Left ventricle myocardium superior (tissue), 1 donor: ENCODE data around the gene SNAPC2. TPM values are rescaled to one million over a fixed set of nuclear protein-coding genes. Genes with fewer than 3 reads are reported as not detected.

ENCODE experiments used
- ATAC-seq: fragments of 200-7000 bp; cut with Tn5 transposase; one replicate; pipeline ENCODE4 v1.9.1; 2020; ENCODE audit warnings: mild to moderate bottlenecking, moderate library complexity
- DNase-seq: peaks from one replicate; pipeline ENCODE4 v3.0.0-alpha.2; 2020
- intact Hi-C: fragments of 100-400 bp; cut with micrococcal nuclease; formaldehyde crosslinking; loops from one replicate; pipeline ENCODE4 v1.11.0; 2022
- total RNA-seq: library from RNA; stranded (reverse); fragmentation: NEBNext Ultra II Directional; extraction: Animal tissue kit (Norgen Biotek cat#: 25700); gene quantifications from one replicate; pipeline ENCODE4 v1.2.1, GENCODE V29; 2021
- donor health status: DM: no; HTN: yes; CAD: no; lungs with severe emphysema.

The SNAPC2 gene
- total RNA-seq, 1 donor from 2014 or later, result 9.7 TPM

DNA sequence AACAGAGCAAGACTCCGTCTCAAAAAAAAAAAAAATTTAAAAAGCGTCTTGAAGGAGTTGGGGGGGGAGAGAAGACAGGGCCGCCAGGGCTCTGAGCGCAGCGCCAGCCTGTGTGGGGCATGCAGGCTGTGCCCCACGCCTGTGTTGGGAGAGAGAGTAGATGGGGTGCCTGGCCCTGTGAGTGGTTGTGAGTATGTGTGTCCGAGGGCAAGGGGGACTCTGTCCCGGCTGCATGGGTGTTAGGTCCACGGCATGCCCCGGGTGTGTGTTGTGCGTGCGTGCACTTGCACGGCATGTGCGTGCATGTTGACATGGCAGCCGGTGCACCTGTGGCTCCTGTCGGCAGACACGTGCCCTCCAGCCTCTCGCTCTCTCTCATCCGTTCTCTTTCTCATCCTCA, 13.0 kb upstream of the SNAPC2 start:
- no peak for DNase-seq
- ATAC-seq, result no peak
- intact Hi-C loops, result no loop called here

DNA sequence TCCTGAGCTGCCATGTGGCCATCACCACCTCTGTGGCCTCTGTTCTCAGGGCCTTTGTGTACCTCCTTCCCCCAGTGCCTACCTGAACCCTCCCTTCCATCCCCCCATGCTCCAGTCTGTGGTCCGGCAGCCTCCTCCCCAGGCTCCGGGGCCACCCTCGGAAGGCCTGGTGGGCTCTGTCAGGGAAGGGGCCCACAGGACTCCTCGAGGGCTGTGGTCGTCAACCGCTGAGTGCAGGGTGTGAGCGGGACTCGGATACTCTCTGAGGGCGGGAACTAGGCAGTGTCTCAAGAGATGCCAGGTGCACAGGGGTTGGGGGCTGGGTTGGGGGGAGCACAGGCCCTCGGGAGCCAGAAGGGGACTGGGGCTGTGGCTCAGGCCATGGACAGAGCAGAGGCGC, 12.6 kb upstream of the SNAPC2 start:
- no peak for DNase-seq
- intact Hi-C loops, result no loop called here
- ATAC-seq, result no peak

DNA sequence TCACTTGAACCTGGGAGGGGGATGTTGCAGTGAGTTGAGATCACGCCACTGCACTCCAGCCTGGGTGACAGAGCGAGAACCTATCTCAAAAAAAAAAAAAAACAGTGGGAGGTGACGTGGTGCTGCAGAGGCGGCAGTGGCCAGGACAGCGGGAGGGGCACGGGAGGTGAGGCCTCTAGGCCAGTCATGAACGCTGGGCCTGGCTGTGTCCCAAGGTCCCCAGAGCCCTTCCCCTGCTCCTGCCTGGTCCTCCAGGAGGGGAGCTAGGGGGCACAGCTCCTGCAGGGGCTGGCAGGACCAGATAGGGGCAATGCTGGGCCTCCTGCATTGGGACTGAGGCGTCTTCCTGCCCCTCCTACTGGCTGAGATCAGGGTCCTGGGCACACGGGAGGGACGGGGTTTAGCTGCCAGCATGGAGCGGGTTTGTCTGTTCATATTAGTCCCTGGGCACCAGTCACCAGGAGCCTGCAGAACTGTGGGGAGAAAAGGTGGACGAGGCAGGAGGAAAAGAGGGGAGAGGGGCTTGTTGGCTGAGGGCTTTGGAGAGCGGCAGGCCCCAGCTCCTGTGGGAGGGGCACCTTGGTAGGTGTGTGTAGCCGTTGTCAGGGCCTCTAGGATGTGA, 11.9 kb upstream of the SNAPC2 start:
- intact Hi-C loops, result no loop called here
- no peak for DNase-seq
- ATAC-seq, result no peak

DNA sequence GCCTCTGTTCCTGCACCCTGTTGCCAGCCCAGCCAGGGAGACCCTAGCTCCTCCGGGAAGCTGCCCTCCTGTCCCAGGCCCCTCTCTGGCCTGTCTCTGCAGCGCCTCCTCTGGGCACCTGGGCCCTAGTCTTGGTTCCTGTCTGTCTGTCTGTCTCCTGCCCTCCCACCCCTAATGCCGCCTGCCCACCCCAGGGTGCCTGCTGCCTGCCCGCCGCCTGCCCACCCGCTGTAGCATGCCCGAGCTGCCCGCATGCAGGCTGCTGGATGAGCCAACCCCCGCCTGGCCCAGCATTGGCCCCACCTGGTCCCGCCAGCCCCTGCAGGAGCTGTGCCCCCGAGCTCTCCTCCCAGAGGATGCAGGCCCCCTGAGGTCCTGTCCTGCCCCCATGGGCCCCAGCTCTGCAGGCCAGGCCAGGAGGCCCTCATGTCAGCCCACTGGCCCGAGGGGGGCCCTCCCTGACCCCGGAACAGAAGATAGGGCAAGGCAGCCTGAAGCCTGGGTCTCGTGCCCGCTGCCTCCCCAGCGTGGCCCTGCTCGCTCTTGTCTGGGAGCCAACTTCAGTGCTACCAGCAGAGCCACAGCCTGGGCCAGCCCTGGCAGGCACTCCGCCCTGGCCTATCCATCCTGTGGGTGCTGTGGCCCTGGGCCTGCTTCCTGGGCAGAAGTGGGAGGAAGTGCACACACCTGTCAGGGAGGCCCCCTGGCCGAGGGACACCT, 11.2 kb upstream of the SNAPC2 start:
- DNase-seq (peak; percentile 36), ATAC-seq (no peak)
- intact Hi-C loops, result no loop called here

DNA sequence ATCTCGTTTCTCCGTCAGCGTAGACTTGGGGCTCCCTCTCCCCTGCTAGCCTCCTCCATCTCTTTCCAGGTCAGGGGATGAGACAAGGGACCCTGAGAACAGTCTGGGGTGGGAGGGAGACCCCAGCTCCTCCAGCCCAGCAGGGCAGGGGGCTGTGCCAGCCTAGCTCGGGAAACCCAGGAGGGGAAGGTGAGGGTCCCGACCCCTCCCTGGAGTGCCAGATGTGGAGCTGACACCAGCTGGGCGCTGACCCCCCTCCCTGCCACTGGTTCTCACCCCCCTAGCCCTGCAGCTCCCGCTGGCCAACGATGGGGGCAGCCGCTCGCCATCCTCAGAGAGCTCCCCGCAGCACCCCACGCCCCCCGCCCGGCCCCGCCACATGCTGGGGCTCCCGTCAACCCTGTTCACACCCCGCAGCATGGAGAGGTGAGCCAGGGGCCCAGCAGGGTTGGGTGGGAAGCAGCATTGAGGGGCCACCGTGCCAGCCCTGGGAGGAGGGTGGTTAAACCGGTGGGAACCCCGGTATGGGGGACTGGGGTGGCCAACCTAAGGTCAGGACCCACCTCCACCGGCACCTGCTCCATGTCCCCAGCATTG, 10.6 kb upstream of the SNAPC2 start:
- intact Hi-C loops, result no loop called here
- DNase-seq (peak; percentile 23), ATAC-seq (no peak)

DNA sequence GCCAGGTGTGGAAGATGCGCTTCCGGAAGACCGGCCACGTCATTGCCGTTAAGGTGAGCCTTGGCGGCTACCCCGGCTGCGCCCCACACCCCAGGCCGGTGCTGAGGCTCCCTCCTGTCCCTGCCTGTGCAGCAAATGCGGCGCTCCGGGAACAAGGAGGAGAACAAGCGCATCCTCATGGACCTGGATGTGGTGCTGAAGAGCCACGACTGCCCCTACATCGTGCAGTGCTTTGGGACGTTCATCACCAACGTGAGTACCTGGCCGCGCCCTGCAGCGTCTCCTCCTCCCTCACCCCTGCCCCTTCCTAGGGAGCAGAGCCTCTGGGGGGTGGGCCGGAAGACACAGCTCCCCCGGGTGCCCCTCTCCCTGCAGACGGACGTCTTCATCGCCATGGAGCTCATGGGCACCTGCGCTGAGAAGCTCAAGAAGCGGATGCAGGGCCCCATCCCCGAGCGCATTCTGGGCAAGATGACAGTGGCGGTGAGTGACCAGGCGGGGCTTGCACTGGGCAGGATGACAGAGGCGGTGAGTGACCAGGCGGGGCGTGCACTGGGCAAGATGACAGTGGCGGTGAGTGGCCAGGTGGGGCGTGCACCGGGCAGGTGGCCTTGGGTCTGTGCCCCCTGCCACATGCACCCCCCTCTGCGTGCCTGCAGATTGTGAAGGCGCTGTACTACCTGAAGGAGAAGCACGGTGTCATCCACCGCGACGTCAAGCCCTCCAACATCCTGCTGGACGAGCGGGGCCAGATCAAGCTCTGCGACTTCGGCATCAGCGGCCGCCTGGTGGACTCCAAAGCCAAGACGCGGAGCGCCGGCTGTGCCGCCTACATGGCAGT, 9.6 kb upstream of the SNAPC2 start:
- ATAC-seq (no peak), DNase-seq (no peak)
- intact Hi-C loops, result no loop called here

DNA sequence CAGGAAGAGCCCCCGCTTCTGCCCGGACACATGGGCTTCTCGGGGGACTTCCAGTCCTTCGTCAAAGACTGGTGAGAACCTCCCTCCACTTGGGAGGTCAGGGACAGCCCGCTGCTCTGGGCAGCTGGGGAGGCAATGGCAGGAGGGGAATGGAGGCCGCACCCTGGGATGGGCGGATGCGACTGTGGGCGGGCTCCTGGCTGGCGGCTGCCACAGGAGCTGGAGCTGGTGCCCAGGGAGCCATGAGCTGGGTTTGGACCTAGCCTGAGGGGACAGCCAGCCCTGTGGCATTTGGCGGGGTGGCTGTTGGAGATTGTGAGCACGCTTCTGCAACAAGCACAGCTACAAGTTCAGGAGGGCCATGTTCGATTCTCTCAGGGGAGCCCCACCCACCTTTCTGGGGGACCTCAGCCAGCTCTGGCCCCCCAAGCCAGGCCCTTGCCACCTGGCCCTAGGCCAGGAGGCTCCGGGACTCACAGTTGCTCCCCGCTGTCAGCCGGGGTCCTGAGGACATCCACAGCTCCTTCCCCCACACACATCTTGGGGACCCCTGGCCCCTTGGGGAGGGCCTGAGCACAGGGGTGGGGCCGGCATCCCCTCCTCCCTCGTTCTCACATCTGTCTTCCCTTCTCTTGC, 8.5 kb upstream of the SNAPC2 start:
- ATAC-seq (no peak), DNase-seq (no peak)
- intact Hi-C loops, result no loop called here

DNA sequence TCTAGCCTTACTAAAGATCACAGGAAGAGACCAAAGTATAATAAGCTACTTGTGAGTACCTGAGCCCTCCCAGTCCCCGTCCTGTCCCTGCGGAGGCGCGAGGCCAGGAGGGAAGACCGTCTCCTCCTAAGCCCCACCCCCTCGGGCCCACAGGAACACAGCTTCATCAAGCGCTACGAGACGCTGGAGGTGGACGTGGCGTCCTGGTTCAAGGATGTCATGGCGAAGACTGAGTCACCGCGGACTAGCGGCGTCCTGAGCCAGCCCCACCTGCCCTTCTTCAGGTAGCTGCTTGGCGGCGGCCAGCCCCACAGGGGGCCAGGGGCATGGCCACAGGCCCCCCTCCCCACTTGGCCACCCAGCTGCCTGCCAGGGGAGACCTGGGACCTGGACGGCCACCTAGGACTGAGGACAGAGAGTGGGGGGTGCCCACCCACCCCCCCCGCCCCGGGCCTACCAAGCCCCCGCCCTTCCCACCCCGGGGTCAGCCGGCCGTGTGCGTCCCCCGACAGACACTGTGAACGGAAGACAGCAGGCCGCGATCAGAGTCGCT, 7.9 kb upstream of the SNAPC2 start:
- intact Hi-C loops, result no loop called here
- no peak for DNase-seq

DNA sequence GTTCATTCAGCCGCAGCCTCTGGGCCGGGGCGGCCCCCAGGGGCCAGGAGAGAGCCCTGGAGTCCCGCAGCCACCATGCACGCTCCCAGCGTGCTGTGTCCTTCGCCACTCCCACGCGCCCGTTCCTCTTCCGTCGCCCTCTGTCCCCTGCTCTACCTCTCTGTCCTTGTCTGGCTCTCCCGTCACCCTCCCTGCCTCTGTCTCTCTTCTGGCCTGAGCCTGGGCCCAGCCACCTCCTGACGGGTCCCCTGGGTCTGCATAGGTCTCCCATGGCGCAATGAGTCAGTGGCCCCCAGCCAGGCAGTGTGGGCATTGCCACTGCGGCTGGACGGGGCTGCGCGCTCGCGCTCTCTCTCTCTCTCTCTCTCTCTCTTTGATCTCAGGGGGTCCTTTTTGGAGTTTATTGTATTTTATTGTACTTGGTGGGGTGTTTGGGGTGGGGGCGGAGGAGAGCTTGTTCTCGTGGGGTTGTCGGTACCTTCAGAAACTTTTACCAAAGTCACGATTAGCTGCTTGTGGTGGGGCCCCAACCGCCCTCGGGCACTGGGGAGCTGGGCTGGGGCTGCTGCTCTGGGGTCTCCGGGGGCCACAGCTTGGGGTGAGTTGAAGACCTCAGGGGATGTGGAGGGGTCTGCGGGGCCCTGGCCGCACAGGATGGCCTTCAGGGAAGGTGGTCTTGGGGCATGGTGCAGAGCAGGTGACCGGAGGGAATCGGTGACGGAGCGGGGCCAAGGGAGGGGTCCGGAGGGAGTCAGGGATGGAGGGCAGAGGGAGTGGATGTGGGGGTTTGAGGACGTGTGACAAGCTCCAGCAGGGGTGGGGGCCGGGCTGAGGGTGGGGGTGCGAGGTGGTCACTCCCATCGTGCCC, 7.2 kb upstream of the SNAPC2 start:
- intact Hi-C loops, result no loop called here
- no peak for DNase-seq
- no peak for ATAC-seq

More for the DNA sequence above, 7.9 kb upstream of the SNAPC2 start:
- ATAC-seq, result no peak

DNA sequence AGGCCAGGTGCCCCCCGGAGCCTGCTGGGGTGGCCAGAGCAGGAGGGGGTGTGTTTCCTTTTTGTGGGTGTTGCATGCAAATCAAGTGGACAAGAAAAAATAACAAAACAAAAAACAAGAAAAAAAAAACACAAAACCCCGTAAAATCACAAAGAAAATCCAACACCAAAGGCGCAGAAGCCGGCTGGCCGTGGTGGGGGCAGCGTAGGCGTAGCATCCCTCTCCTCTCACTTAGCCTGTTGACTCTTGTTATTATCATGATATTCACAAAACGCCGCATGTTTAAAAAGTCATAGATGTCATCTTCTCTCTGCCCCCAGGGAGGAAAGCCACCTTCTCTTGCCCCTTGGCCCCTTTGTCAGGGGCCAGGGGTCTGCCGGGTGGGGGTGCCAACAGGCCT, 6.5 kb upstream of the SNAPC2 start:
- intact Hi-C loops, result no loop called here
- no peak for ATAC-seq
- DNase-seq, result no peak

DNA sequence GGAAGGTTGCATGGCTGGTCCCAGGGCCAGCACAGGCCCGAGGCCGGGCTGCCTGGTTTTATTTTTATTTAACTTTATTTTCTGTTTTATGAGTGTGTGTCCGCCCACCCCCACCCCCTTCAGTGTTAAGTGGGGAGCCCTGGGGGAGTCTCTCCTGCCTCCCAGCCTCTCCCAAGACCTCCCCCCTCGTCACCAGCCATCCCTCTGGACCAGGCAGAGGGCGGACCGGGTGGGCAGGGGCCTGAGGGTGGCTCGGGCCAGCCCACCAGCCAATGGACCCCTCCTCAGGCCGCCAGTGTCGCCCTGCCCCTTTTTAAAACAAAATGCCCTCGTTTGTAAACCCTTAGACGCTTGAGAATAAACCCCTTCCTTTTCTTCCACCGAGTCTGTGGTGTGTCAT, 6.0 kb upstream of the SNAPC2 start:
- no peak for DNase-seq
- intact Hi-C loops, result no loop called here
- no peak for ATAC-seq

DNA sequence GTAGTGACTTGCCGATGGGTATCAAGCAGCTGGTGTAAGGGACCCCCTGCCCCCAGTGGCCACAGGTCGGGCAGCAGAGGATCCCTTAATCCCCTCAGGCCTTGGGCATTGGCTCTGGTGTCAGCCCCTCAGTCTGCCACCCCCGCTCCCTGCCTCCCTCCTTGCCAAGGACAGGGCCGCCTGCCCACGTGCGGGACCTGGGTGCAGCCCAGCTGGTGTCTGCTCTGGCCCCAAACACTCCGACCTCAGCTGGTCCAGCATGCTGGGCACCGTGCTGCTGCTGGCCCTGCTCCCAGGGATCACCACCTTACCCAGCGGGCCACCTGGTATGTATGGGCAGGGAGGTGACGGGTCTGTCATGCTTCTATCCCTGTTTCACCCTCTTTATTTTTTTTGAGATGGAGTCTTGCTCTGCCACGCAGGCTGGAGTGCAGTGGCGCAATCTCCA, 5.5 kb upstream of the SNAPC2 start, which contains the start of gene TGFBR3L:
Gene TGFBR3L, plus strand, starts transcription at position 233 of the 448 bp plus-strand sequence.
- no peak for DNase-seq
- no peak for ATAC-seq
- intact Hi-C loops, result no loop called here

DNA sequence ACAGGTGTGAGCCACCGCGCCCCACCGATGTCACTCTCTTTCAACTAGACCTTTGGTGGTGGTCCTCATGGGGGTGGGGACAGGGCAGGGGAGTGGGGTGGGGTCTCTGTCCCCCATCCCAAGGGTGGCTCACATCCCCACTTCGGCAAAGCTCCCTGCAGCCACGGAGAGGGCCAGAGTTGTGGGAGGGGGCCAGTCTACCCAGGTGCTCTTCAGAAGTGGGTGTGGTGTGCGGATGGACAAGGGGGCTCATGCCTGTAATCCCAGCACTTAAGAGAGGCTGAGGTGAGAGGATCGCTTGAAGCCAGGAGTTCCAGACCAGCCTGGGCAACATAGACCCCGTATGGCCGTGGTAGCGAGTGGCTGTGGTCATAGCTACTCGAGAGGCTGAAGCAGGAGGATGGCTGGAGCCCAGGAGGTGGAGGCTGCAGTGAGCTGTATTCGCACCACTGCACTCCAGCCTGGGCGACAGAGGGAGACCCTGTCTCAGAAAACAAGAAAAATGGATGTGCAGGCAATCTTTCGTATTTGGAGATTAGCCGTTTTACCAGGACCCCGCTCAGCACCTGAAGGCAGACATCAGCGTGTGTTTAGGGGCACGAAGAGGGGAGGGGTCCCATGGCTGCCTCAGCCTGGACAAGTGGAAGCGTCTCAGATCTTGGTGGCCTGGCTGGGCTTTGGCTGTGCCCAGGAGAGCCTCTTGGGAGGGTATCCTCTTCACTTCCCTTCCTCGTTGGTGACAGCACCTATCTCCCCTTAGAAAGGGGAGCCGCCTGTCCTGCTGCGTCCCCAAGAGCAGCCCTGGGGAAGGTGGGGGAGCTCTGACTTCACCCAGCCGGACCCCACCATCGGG, 4.7 kb upstream of the SNAPC2 start:
- intact Hi-C loops, result no loop called here
- DNase-seq, result no peak
- ATAC-seq, result no peak

DNA sequence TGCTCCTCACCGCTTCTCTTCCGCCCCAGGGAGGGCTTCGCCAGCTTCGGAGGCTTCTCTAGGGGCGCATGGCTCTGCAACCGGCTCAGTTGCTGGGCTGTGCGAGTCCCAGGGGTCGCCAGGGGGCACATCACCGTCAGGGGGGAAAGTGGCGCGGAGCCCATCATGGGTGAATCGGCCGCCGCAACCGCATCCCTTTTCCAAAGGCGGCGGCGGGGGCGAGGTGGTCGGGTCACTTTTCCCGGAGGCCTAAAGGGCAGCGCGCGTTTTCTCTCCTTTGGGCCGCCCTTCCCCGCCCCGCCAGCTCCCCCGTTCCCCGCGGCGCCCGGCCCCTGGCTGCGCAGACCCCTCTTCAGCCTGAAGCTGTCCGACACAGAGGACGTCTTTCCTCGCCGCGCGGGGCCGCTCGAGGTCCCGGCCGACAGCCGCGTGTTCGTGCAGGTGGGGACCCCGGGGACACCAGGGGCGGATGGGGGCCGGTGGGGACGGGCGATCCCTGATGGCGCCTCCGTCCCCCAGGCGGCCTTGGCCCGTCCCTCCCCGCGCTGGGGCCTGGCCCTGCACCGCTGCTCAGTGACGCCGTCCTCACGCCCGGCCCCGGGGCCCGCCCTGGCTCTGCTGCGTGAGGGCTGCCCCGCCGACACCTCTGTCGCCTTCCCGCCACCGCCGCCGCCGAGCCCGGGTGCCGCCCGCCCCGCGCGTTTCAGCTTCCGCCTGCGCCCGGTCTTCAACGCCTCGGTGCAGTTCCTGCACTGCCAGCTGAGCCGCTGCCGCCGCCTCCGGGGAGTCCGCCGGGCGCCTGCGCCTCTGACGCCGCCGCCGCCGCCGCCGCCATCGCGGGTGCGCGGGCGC, 3.8 kb upstream of the SNAPC2 start:
- intact Hi-C loops, result no loop called here
- no peak for ATAC-seq

DNA sequence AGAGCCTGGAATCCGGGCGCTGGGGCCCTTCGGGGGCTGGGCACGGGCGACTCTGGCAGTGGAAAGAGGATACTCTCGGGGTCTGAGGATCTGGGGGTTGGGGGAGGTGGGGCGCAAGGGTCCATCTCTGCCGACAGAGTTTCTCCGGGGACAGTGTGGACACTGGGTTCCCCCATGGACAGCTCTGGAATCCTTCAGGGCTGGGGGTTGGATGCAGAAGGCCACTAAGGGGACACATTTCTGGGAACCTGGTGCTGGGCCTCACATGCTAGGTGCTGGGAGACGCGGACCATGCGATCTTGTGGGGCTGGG, 3.2 kb upstream of the SNAPC2 start:
- no peak for ATAC-seq
- intact Hi-C loops, result no loop called here
- DNase-seq, result no peak

More for the DNA sequence above, 3.8 kb upstream of the SNAPC2 start:
- peak; percentile 54 for DNase-seq

DNA sequence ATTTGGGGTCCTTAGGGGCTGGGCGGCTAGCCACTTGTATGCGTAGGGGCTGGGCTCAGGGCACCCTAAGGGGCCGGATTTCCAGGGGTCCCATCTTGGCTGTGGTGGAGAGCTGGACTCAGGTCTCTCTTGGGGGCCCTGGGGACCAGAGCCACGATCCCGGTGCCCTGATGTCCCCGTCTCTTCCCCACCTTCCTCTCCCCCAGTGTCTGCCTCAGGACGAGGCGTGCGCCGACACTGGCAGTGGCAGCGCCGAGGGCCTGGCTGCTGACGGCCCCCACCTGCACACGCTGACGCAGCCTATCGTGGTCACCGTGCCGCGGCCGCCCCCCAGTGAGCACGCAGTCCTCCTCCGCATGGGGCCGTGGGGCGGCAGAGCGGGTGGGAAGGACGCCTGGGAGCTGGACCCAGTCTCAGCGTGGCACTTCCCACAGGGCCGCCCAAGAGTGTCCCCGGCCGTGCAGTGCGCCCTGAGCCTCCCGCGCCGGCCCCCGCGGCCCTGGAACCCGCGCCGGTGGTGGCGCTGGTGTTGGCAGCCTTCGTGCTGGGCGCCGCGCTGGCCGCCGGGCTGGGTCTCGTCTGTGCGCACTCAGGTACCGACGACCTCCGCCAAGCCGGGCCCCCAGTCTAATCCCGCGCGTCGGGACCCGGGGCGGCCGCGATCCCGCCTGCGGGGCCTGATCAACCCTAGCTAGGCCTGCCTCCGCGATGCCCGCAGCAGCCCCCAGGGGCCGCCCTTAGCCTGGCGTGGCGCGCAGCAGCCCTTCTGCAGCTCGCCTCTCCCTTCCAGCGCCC, 2.7 kb upstream of the SNAPC2 start:
- DNase-seq (peak; percentile 77), ATAC-seq (peak; percentile 17)
- intact Hi-C loops, result no loop called here
